ENCODE measurements around the gene DVL2.

DVL2 gene

DNA sequence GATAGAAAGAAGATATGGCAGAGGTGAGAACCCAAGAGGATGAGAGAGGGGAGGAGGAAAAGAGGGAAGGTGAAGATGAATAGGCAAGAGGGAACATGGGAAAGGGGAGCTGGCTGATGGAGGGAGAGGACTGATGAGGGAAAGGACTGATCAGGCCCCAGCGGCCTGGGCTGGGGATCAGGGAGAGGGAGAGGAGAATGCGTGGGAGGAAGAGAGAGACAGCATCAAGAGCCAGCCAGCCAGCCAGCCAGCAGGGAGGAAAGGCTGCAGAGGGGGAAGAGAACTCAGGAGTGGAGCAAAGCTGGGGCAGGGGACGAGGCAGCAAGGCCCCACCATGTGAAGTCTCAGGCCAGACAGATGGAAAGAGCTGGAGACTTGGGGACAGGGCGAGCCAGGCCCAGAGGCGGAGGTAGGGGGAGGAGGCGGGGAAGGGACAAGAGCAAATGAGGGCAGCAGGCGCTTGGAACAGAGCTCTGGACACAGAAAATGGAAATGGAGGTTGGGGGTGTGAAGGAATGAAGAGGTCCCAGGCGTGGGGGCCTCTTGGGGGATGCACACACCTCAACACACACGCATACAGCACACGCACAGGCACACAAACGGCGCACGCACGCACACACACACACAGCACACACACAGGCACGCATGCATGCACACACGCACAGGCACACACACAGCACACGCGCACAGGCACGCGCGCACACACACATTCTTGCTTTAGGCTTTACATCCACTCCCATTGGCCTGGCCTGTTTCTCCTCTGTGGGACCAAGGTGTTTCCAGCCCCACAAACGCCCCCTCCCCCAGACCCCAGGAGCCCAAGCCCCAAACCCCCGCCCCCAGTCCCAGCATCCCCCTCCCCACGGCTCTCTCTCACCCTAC is 27.0 kb downstream of the DVL2 start:
- Histone ChIP-seq H3K4me3 (ENCODE audit: low read depth, low read length, poor library complexity, severe bottlenecking) (no peak overlapping the region), H3K9ac (ENCODE audit: low read length) (no peak overlapping the region), H3K27ac (ENCODE audit: low read depth, low read length, poor library complexity, severe bottlenecking) (no peak overlapping the region), H3K27me3 (ENCODE audit: insufficient read depth, low read length) (no peaks in the 10 kb centered on the region), H4K20me1 (ENCODE audit: insufficient read depth, low read length) (no peaks in the 10 kb centered on the region), H3F3A (ENCODE audit: insufficient read depth, low read length) (no peaks in the 10 kb centered on the region), H3K9me3 (ENCODE audit: low read length) (no peaks in the 10 kb centered on the region), H2AFZ (ENCODE audit: low read length) (no peak overlapping the region), H3K79me2 (ENCODE audit: insufficient read depth, low read length) (no peaks in the 10 kb centered on the region), H3K9me2 (ENCODE audit: low read depth, low read length) (no peaks in the 10 kb centered on the region), H3K4me2 (ENCODE audit: low read length) (no peak overlapping the region), H3K36me3 (ENCODE audit: insufficient read depth, low read length) (no peaks in the 10 kb centered on the region), H3K4me1 (ENCODE audit: insufficient read depth, low read length, severe bottlenecking) (peaks cover 13% of the 10 kb centered on the region)
- no peak for TF ChIP-seq EZH2 (IDR thresholded peaks at IDR 0.05; ENCODE audit: borderline replicate concordance, low read length)
- TF ChIP-seq CTCF (IDR thresholded peaks at IDR 0.05; ENCODE audit: low read length): no peak

DNA sequence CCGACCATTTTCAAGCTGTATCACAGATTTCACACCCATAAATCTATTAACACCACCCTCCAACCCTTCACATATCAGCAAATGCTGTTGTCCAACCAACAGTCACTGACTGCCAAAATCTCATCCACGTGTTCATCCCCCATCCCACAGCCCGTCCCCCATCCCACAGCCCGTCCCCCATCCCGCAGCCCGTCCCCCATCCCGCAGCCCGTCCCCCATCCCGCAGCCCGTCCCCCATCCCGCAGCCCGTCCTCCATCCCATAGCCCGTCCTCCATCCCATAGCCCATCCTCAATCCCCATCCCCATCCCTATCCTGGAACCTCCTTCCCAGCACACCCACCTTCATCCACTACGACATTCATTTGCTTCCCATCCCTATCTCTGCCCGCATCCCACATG is 28.8 kb downstream of the DVL2 start:
- Histone ChIP-seq H3K4me1 (ENCODE audit: insufficient read depth, low read length, severe bottlenecking) (peaks cover 13% of the 10 kb centered on the region), H3K27ac (ENCODE audit: low read depth, low read length, poor library complexity, severe bottlenecking) (no peak overlapping the region), H3K4me3 (ENCODE audit: low read depth, low read length, poor library complexity, severe bottlenecking) (peak overlapping the region; percentile 52), H3K79me2 (ENCODE audit: insufficient read depth, low read length) (no peaks in the 10 kb centered on the region), H3F3A (ENCODE audit: insufficient read depth, low read length) (no peaks in the 10 kb centered on the region), H3K4me2 (ENCODE audit: low read length) (peak overlapping the region; percentile 56), H3K9me2 (ENCODE audit: low read depth, low read length) (no peaks in the 10 kb centered on the region), H3K27me3 (ENCODE audit: insufficient read depth, low read length) (no peaks in the 10 kb centered on the region), H3K9me3 (ENCODE audit: low read length) (no peaks in the 10 kb centered on the region), H4K20me1 (ENCODE audit: insufficient read depth, low read length) (no peaks in the 10 kb centered on the region), H3K9ac (ENCODE audit: low read length) (no peak overlapping the region), H3K36me3 (ENCODE audit: insufficient read depth, low read length) (no peaks in the 10 kb centered on the region), H2AFZ (ENCODE audit: low read length) (no peak overlapping the region)
- TF ChIP-seq CTCF (IDR thresholded peaks at IDR 0.05; ENCODE audit: low read length) (no peak), EZH2 (IDR thresholded peaks at IDR 0.05; ENCODE audit: borderline replicate concordance, low read length) (no peak)

DNA sequence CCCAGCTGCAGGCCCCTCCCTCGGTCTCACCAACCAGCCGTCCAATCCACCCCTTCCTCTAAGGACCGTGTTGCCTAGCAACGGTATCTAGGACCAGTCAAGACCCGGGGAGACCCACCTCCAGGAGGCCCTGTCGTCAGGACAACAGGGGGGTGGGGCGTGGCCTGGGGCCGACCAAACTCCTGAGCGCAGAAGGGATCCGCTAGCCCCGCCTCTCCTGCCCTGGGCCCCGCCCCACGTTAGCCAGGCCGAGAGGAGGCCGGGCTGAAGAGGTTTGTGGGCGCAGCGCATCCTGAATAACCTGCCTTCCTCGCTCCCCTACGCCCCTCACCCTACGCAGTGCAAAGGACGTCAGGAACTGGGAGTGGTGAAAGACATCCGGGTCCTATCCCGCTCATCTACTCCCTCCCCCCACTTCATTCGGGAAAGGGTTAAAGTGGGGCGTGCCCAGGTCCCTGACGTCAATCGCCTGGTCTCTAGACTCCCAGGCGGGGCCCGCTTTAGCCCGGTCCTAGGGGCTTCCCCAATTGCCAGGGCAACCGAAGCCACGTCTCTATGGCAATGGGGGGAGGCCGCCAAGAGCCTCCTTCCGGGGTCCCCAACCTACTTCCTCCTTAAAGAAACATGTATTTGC is 29.4 kb downstream of the DVL2 start:
- no peaks in the 10 kb centered on the region for H3K9me2 ChIP-seq (ENCODE audit: low read depth, low read length)
- H3K27ac ChIP-seq (ENCODE audit: low read depth, low read length, poor library complexity, severe bottlenecking): no peak overlapping the region
- no peaks in the 10 kb centered on the region for H3K27me3 ChIP-seq (ENCODE audit: insufficient read depth, low read length)
- no peaks in the 10 kb centered on the region for H3K36me3 ChIP-seq (ENCODE audit: insufficient read depth, low read length)
- peak overlapping the region; percentile 56 for H3K4me2 ChIP-seq (ENCODE audit: low read length)
- peaks cover 13% of the 10 kb centered on the region for H3K4me1 ChIP-seq (ENCODE audit: insufficient read depth, low read length, severe bottlenecking)
- no peaks in the 10 kb centered on the region for H3F3A ChIP-seq (ENCODE audit: insufficient read depth, low read length)
- H3K4me3 ChIP-seq (ENCODE audit: low read depth, low read length, poor library complexity, severe bottlenecking): peak overlapping the region; percentile 52
- TF ChIP-seq EZH2 (IDR thresholded peaks at IDR 0.05; ENCODE audit: borderline replicate concordance, low read length) (no peak), CTCF (IDR thresholded peaks at IDR 0.05; ENCODE audit: low read length) (no peak)
- no peaks in the 10 kb centered on the region for H4K20me1 ChIP-seq (ENCODE audit: insufficient read depth, low read length)
- H3K79me2 ChIP-seq (ENCODE audit: insufficient read depth, low read length): no peaks in the 10 kb centered on the region
- no peak overlapping the region; the same call in 1 of the 2 replicates for H3K9ac ChIP-seq (ENCODE audit: low read length)
- no peak overlapping the region for H2AFZ ChIP-seq (ENCODE audit: low read length)
- H3K9me3 ChIP-seq (ENCODE audit: low read length): no peaks in the 10 kb centered on the region

All from OCI-LY1 (cell line).